Measurements from ENCODE around the gene AKAP1. TPM values are rescaled to one million over a fixed set of nuclear protein-coding genes. Genes with fewer than 3 reads are reported as not detected.

The AKAP1 gene
- total and polyA plus RNA-seq, 2 donors (not counting 1 experiment from before 2014, with no cell fraction given) = 4.8 to 9.1 TPM

DNA sequence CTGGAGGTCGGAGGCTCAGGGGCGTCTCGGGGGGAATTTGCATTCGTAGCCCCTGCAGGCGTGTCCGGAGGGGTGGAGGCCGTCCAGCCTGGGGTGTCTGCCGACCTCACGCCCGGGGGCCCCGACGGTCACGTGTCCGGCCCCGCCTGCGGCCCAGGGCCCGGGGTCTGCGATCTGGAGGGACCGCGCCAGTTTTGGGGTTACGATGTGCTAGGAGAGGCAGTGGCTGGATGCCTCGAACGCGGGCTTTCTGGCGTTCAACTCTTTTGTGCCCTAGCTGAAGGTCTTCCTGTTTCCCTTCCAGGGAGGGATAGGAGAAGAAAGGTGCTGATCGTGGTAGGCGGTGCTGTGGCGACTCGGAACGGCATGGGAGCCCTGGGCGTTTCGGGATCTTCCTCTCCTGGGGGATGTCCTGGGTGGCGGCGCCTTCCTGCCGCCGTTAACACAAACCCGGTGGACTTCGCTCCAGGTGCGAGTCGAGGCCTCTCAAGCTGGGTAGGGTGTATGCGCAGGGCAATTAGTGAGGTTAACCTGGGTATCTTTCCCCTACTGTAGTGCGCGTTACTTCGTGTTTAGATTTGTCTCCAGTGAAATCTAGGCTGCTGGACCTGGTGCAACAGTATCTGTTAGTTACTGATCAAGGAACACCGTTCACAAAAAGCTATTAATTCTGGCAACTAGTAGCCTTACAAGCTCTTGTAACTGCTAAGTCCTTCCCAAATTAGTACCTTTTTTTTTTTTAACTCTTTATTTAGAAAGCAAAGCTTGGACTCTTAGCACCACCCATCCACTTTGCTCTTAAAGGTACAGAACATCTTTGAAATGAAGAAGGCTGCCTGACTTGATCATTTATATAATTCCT is 1.3 kb downstream of the AKAP1 start:
- Histone ChIP-seq H3K4me1 (ENCODE audit: control insufficient read depth, extremely low read depth, insufficient read depth, low read length) (peaks cover 2% of the 10 kb centered on the region), H3K4me2 (ENCODE audit: extremely low read depth, insufficient read depth, low read length) (peak overlapping the region; percentile 95), H4K20me1 (ENCODE audit: control insufficient read depth, extremely low read depth, insufficient read depth, low read length) (no peaks in the 10 kb centered on the region), H3K27ac (ENCODE audit: insufficient read depth, low read length) (peak overlapping the region; percentile 6), H3K36me3 (ENCODE audit: control insufficient read depth, insufficient read depth, low read length) (no peaks in the 10 kb centered on the region), H2AFZ (ENCODE audit: low read length) (peak overlapping the region; percentile 87), H3K9me3 (ENCODE audit: control insufficient read depth, insufficient read depth, low read depth, low read length) (no peaks in the 10 kb centered on the region), H3K79me2 (ENCODE audit: control insufficient read depth, insufficient read depth, low read length) (peaks cover 2% of the 10 kb centered on the region), H3K4me3 (replicated peaks in 1 of 4; ENCODE audit: control extremely low read depth in 1 of 4, insufficient read depth in 1 of 4, low read depth in 3 of 4, low read length in 4 of 4) (peak overlapping the region; percentile 67 to 98 (median 72)), H3K9ac (ENCODE audit: insufficient read depth, low read length) (peak overlapping the region; percentile 65), H3K27me3 (ENCODE audit: control insufficient read depth, insufficient read depth, low read length) (no peaks in the 10 kb centered on the region)
- TF ChIP-seq CTCF (conservative IDR thresholded peaks at IDR 0.05 in 1 of 2, IDR thresholded peaks at IDR 0.05 in 1 of 2; ENCODE audit: low read depth in 1 of 2, low read length in 2 of 2) (no peak), EZH2 (IDR thresholded peaks at IDR 0.05; ENCODE audit: low read length, missing control alignments) (no peak)
- DNase-seq (ENCODE audit: low read depth in 2 of 2) = peak in 1 of 2 donors; percentile 15

DNA sequence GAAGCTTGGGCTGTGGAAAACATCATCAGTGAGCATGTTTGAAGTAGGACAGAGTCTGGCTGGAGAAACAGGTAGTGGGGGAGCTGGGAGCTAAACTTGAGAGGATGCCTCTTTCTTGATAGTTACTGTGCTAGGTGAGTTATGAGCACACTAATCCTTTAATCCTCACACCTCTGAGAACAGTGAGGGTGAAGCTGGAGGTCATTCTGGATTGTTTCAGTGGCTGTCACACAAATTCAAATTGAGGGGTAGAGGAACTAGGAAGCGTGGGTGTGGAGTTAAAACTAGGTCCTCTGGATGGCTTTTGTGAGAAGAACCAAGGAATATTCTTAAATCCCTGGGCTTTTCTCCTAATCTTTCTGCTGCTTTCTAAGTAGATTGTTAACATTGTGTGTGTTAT is 3.3 kb downstream of the AKAP1 start:
- no peak for DNase-seq (ENCODE audit: low read depth in 2 of 2)
- H3K4me1 ChIP-seq (ENCODE audit: control insufficient read depth, extremely low read depth, insufficient read depth, low read length) = peaks cover 2% of the 10 kb centered on the region
- no peak overlapping the region for H3K4me2 ChIP-seq (ENCODE audit: extremely low read depth, insufficient read depth, low read length)
- no peaks in the 10 kb centered on the region for H3K9me3 ChIP-seq (ENCODE audit: control insufficient read depth, insufficient read depth, low read depth, low read length)
- no peaks in the 10 kb centered on the region for H3K36me3 ChIP-seq (ENCODE audit: control insufficient read depth, insufficient read depth, low read length)
- TF ChIP-seq EZH2 (IDR thresholded peaks at IDR 0.05; ENCODE audit: low read length, missing control alignments) (no peak), CTCF (conservative IDR thresholded peaks at IDR 0.05 in 1 of 2, IDR thresholded peaks at IDR 0.05 in 1 of 2; ENCODE audit: low read depth in 1 of 2, low read length in 2 of 2) (no peak)
- H3K4me3 ChIP-seq (replicated peaks in 1 of 4; ENCODE audit: control extremely low read depth in 1 of 4, insufficient read depth in 1 of 4, low read depth in 3 of 4, low read length in 4 of 4) = no peak overlapping the region
- H2AFZ ChIP-seq (ENCODE audit: low read length) = no peak overlapping the region
- no peak overlapping the region for H3K9ac ChIP-seq (ENCODE audit: insufficient read depth, low read length)
- peaks cover 2% of the 10 kb centered on the region for H3K79me2 ChIP-seq (ENCODE audit: control insufficient read depth, insufficient read depth, low read length)
- H3K27ac ChIP-seq (ENCODE audit: insufficient read depth, low read length) = no peak overlapping the region
- H4K20me1 ChIP-seq (ENCODE audit: control insufficient read depth, extremely low read depth, insufficient read depth, low read length) = no peaks in the 10 kb centered on the region
- H3K27me3 ChIP-seq (ENCODE audit: control insufficient read depth, insufficient read depth, low read length) = no peaks in the 10 kb centered on the region

- Histone ChIP-seq H3K79me2 (ENCODE audit: control insufficient read depth, insufficient read depth, low read length) (peaks cover 2% of the 10 kb centered on the region), H4K20me1 (ENCODE audit: control insufficient read depth, extremely low read depth, insufficient read depth, low read length) (no peaks in the 10 kb centered on the region), H3K27me3 (ENCODE audit: control insufficient read depth, insufficient read depth, low read length) (no peaks in the 10 kb centered on the region), H3K9ac (ENCODE audit: insufficient read depth, low read length) (no peak overlapping the region), H3K4me2 (ENCODE audit: extremely low read depth, insufficient read depth, low read length) (no peak overlapping the region), H3K36me3 (ENCODE audit: control insufficient read depth, insufficient read depth, low read length) (no peaks in the 10 kb centered on the region), H3K27ac (ENCODE audit: insufficient read depth, low read length) (no peak overlapping the region), H3K9me3 (ENCODE audit: control insufficient read depth, insufficient read depth, low read depth, low read length) (no peaks in the 10 kb centered on the region), H3K4me3 (replicated peaks in 1 of 4; ENCODE audit: control extremely low read depth in 1 of 4, insufficient read depth in 1 of 4, low read depth in 3 of 4, low read length in 4 of 4) (no peak overlapping the region), H2AFZ (ENCODE audit: low read length) (no peak overlapping the region), H3K4me1 (ENCODE audit: control insufficient read depth, extremely low read depth, insufficient read depth, low read length) (peaks cover 2% of the 10 kb centered on the region)
- no peak for DNase-seq (ENCODE audit: low read depth in 2 of 2)
- TF ChIP-seq EZH2 (IDR thresholded peaks at IDR 0.05; ENCODE audit: low read length, missing control alignments) = no peak
- TF ChIP-seq CTCF (conservative IDR thresholded peaks at IDR 0.05 in 1 of 2, IDR thresholded peaks at IDR 0.05 in 1 of 2; ENCODE audit: low read depth in 1 of 2, low read length in 2 of 2) = no peak
These were observed 4.3 kb downstream of the AKAP1 start for GRCh38 chr17:57089391-57089790.
